Measurements from ENCODE around the gene MED29. TPM values are rescaled to one million over a fixed set of nuclear protein-coding genes. Genes with fewer than 3 reads are reported as not detected.
A peak's percentile ranks its signal among the peaks of the same experiment; 100 is the strongest.
"Not testable (repeated sequence)": the region's sequence is repeated elsewhere in the genome, so short reads cannot be mapped to it uniquely, and the experiment has no call there.

The MED29 gene
- total RNA-seq, 1 experiment from 2014 or later: 37.1 TPM

DNA sequence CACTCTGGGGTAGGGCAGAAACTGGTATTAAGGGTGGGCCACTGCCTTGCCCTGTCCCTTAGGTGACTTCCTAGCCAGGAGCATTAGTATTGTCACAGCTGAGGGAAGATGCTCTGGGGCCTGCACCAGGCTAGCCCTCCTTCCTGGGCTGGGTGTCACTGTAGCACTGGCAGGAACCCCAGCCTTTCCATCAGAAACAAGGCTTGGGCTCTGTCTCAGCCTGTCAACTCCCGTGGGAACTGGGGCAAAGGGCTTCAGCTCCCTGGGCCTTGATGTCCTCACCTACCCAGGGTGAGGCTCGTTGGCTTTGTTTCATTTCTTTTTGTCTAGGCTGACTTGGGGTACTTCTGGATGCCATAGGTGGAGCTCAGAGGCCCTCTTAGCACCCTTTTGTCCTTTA, 18.2 kb upstream of the MED29 start:
- Histone ChIP-seq H3K36me3 (ENCODE audit: insufficient read depth, low read length, poor library complexity, severe bottlenecking) (peaks cover 60% of the 10 kb centered on the region), H3K9me3 (ENCODE audit: low read depth, low read length, poor library complexity, severe bottlenecking) (no peaks in the 10 kb centered on the region), H3K27ac (ENCODE audit: low read depth, low read length, poor library complexity, severe bottlenecking) (peak overlapping the region; percentile 85), H3K4me3 (ENCODE audit: low read depth, low read length, poor library complexity, severe bottlenecking) (no peak overlapping the region), H3K27me3 (replicated peaks; ENCODE audit: insufficient read depth, low read depth, low read length, poor library complexity) (no peaks in the 10 kb centered on the region), H3K4me1 (ENCODE audit: insufficient read depth, low read length, poor library complexity, severe bottlenecking) (peaks cover 12% of the 10 kb centered on the region)
- ChIA-PET CTCF (no interaction called here), POLR2A (ENCODE audit: low non-redundant PET) (interaction anchor here (0.5 kb wide), 1 partner anchor 63 kb away, joined by 3 read pairs; the partner anchor contains the start of gene RPS16)
- BruUV-seq (replicated peaks): no TSS peak
- DNase-seq (ENCODE audit: low spot score): no peak
- intact Hi-C loops (cut with micrococcal nuclease; ENCODE audit: unreplicated experiment): no loop called here
- TF ChIP-seq, protein P1, sequence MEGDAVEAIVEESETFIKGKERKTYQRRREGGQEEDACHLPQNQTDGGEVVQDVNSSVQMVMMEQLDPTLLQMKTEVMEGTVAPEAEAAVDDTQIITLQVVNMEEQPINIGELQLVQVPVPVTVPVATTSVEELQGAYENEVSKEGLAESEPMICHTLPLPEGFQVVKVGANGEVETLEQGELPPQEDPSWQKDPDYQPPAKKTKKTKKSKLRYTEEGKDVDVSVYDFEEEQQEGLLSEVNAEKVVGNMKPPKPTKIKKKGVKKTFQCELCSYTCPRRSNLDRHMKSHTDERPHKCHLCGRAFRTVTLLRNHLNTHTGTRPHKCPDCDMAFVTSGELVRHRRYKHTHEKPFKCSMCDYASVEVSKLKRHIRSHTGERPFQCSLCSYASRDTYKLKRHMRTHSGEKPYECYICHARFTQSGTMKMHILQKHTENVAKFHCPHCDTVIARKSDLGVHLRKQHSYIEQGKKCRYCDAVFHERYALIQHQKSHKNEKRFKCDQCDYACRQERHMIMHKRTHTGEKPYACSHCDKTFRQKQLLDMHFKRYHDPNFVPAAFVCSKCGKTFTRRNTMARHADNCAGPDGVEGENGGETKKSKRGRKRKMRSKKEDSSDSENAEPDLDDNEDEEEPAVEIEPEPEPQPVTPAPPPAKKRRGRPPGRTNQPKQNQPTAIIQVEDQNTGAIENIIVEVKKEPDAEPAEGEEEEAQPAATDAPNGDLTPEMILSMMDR (conservative IDR thresholded peaks at IDR 0.05; ENCODE audit: low read depth, low read length): no peak
- no peak for TF ChIP-seq EZH2 (IDR thresholded peaks at IDR 0.05; ENCODE audit: borderline replicate concordance, low read depth, low read length, poor library complexity, severe bottlenecking)

GRCh38 chr19:39375929-39376328, 15.2 kb upstream of the MED29 start:
- Histone ChIP-seq H3K36me3 (ENCODE audit: insufficient read depth, low read length, poor library complexity, severe bottlenecking) (peaks cover 62% of the 10 kb centered on the region), H3K9me3 (ENCODE audit: low read depth, low read length, poor library complexity, severe bottlenecking) (no peaks in the 10 kb centered on the region), H3K4me3 (ENCODE audit: low read depth, low read length, poor library complexity, severe bottlenecking) (no peak overlapping the region), H3K27ac (ENCODE audit: low read depth, low read length, poor library complexity, severe bottlenecking) (no peak overlapping the region), H3K4me1 (ENCODE audit: insufficient read depth, low read length, poor library complexity, severe bottlenecking) (peaks cover 12% of the 10 kb centered on the region), H3K27me3 (replicated peaks; ENCODE audit: insufficient read depth, low read depth, low read length, poor library complexity) (no peaks in the 10 kb centered on the region)
- TF ChIP-seq EZH2 (IDR thresholded peaks at IDR 0.05; ENCODE audit: borderline replicate concordance, low read depth, low read length, poor library complexity, severe bottlenecking): no peak
- TF ChIP-seq, protein P1 (conservative IDR thresholded peaks at IDR 0.05; ENCODE audit: low read depth, low read length): no peak
- no peak for DNase-seq (ENCODE audit: low spot score)
- ChIA-PET POLR2A (ENCODE audit: low non-redundant PET) (no interaction called here), CTCF (no interaction called here)
- BruUV-seq (replicated peaks): no TSS peak
- intact Hi-C loops (cut with micrococcal nuclease; ENCODE audit: unreplicated experiment): no loop called here

- no TSS peak for BruUV-seq (replicated peaks)
- ChIA-PET CTCF (no interaction called here), POLR2A (ENCODE audit: low non-redundant PET) (no interaction called here)
- no peak for TF ChIP-seq EZH2 (IDR thresholded peaks at IDR 0.05; ENCODE audit: borderline replicate concordance, low read depth, low read length, poor library complexity, severe bottlenecking)
- TF ChIP-seq, protein P1 (conservative IDR thresholded peaks at IDR 0.05; ENCODE audit: low read depth, low read length): no peak
- intact Hi-C loops (cut with micrococcal nuclease; ENCODE audit: unreplicated experiment): no loop called here
- no peaks in the 10 kb centered on the region for H3K27me3 ChIP-seq (replicated peaks; ENCODE audit: insufficient read depth, low read depth, low read length, poor library complexity)
- DNase-seq (ENCODE audit: low spot score): no peak
- H3K9me3 ChIP-seq (ENCODE audit: low read depth, low read length, poor library complexity, severe bottlenecking): no peaks in the 10 kb centered on the region
- no peak overlapping the region for H3K4me3 ChIP-seq (ENCODE audit: low read depth, low read length, poor library complexity, severe bottlenecking)
- peaks cover 68% of the 10 kb centered on the region for H3K36me3 ChIP-seq (ENCODE audit: insufficient read depth, low read length, poor library complexity, severe bottlenecking)
- peaks cover 1% of the 10 kb centered on the region for H3K4me1 ChIP-seq (ENCODE audit: insufficient read depth, low read length, poor library complexity, severe bottlenecking)
- H3K27ac ChIP-seq (ENCODE audit: low read depth, low read length, poor library complexity, severe bottlenecking): no peak overlapping the region
Measured at GRCh38 chr19:39377373-39378362, 13.5 kb upstream of the MED29 start.

- H3K27me3 ChIP-seq (replicated peaks; ENCODE audit: insufficient read depth, low read depth, low read length, poor library complexity); POLR2A ChIA-PET (ENCODE audit: low non-redundant PET); H3K4me1 ChIP-seq (ENCODE audit: insufficient read depth, low read length, poor library complexity, severe bottlenecking); H3K9me3 ChIP-seq (ENCODE audit: low read depth, low read length, poor library complexity, severe bottlenecking); DNase-seq (ENCODE audit: low spot score); CTCF ChIA-PET; BruUV-seq (replicated peaks); H3K4me3 ChIP-seq (ENCODE audit: low read depth, low read length, poor library complexity, severe bottlenecking); H3K27ac ChIP-seq (ENCODE audit: low read depth, low read length, poor library complexity, severe bottlenecking); intact Hi-C loops (cut with micrococcal nuclease; ENCODE audit: unreplicated experiment): not testable (repeated sequence)
- H3K36me3 ChIP-seq (ENCODE audit: insufficient read depth, low read length, poor library complexity, severe bottlenecking): peaks cover 77% of the 10 kb centered on the region
Measured at GRCh38 chr19:39379366-39379765, 11.8 kb upstream of the MED29 start.

Data from A673 (cell line).